GM03348 (cell line): ENCODE results near the gene PTPRM.

Experiments
- DNase-seq: peaks from one replicate; pipeline ENCODE4 v3.0.0; 2012; ENCODE audit warnings: low spot score

Gene PTPRM

GRCh38 chr18:7629416-7629815 is 62.3 kb downstream of the PTPRM start:
- no peak for DNase-seq

- no peak for DNase-seq
These were observed 63.8 kb downstream of the PTPRM start for GRCh38 chr18:7630731-7631442.

- no peak for DNase-seq
These were observed 65.3 kb downstream of the PTPRM start for GRCh38 chr18:7632152-7633098.

- DNase-seq, result peak; percentile 15
These were observed 66.1 kb downstream of the PTPRM start for GRCh38 chr18:7633171-7633570.

- DNase-seq, result no peak
These were observed 68.8 kb downstream of the PTPRM start for GRCh38 chr18:7635948-7636347.

- DNase-seq, result no peak
These were observed 70.2 kb downstream of the PTPRM start for GRCh38 chr18:7637269-7637668.

- no peak for DNase-seq
These were observed 71.2 kb downstream of the PTPRM start for GRCh38 chr18:7638321-7638720.

GRCh38 chr18:7641813-7642212 is 74.7 kb downstream of the PTPRM start:
- DNase-seq, result no peak

GRCh38 chr18:7642331-7642890 is 75.3 kb downstream of the PTPRM start:
- DNase-seq, result no peak

- DNase-seq, result no peak
These were observed 78.6 kb downstream of the PTPRM start for GRCh38 chr18:7645756-7646155.

GRCh38 chr18:7646174-7646886 is 79.2 kb downstream of the PTPRM start:
- no peak for DNase-seq

GRCh38 chr18:7647500-7647899 is 80.4 kb downstream of the PTPRM start:
- DNase-seq, result no peak

GRCh38 chr18:7657050-7657449 is 89.9 kb downstream of the PTPRM start:
- no peak for DNase-seq

- DNase-seq, result no peak
These were observed 90.8 kb downstream of the PTPRM start for GRCh38 chr18:7657937-7658336.

- DNase-seq, result no peak
These were observed 91.6 kb downstream of the PTPRM start for GRCh38 chr18:7658701-7659100.

GRCh38 chr18:7661207-7661606 is 94.1 kb downstream of the PTPRM start:
- DNase-seq, result no peak

- no peak for DNase-seq
These were observed 95.8 kb downstream of the PTPRM start for GRCh38 chr18:7662866-7663265.

- no peak for DNase-seq
These were observed 96.5 kb downstream of the PTPRM start for GRCh38 chr18:7663366-7664312.

- DNase-seq, result no peak
These were observed 99.2 kb downstream of the PTPRM start for GRCh38 chr18:7666195-7666776.

GRCh38 chr18:7668392-7668791 is 101.3 kb downstream of the PTPRM start:
- no peak for DNase-seq

- DNase-seq, result no peak
These were observed 102.2 kb downstream of the PTPRM start for GRCh38 chr18:7669361-7669760.
